Skeletal muscle tissue (tissue), 4 donors: ENCODE data around the gene RPS19. TPM values are rescaled to one million over a fixed set of nuclear protein-coding genes. Genes with fewer than 3 reads are reported as not detected.

Source experiments
- H3K27ac ChIP-seq: one replicate; pipeline ENCODE4 v1.7.0; 2013; ENCODE audit warnings: mild to moderate bottlenecking, low read depth, low read length, inconsistent platforms
- H3K27me3 ChIP-seq, 3 donors: one replicate each; pipeline ENCODE4 v1.7.0; 2013; ENCODE audit warnings: low read length in 3 of 3; ENCODE audit not compliant: control insufficient read depth in 3 of 3, insufficient read depth in 3 of 3
- H3K36me3 ChIP-seq, 3 donors: one replicate each; pipeline ENCODE4 v1.7.0; 2013; ENCODE audit warnings: low read length in 3 of 3; ENCODE audit not compliant: control insufficient read depth in 3 of 3, insufficient read depth in 3 of 3
- H3K4me1 ChIP-seq, 3 donors: one replicate each; pipeline ENCODE4 v1.7.0; 2013; ENCODE audit warnings: low read length in 3 of 3, mild to moderate bottlenecking in 3 of 3; ENCODE audit not compliant: control insufficient read depth in 3 of 3, insufficient read depth in 3 of 3
- H3K4me3 ChIP-seq, 3 donors: one replicate each; pipeline ENCODE4 v1.7.0; 2013; ENCODE audit warnings: low read length in 3 of 3
- H3K9ac ChIP-seq, 3 donors: one replicate each; pipeline ENCODE4 v1.7.0; 2013; ENCODE audit warnings: low read length in 3 of 3, mild to moderate bottlenecking in 3 of 3, moderate library complexity in 2 of 3, low read depth in 1 of 3
- H3K9me3 ChIP-seq, 3 donors: one replicate each; pipeline ENCODE4 v1.7.0; 2013; ENCODE audit warnings: low read length in 3 of 3; ENCODE audit not compliant: control insufficient read depth in 3 of 3
- total RNA-seq: library from RNA; depleted of rRNA; stranded (reverse); fragments of >200 nt; gene quantifications from one replicate; pipeline ENCODE4 v1.2.3, GENCODE V29; 2014
- donor health status: Osteomylitis.

Gene RPS19
- total RNA-seq, 1 donor from 2014 or later, result 455 TPM

DNA sequence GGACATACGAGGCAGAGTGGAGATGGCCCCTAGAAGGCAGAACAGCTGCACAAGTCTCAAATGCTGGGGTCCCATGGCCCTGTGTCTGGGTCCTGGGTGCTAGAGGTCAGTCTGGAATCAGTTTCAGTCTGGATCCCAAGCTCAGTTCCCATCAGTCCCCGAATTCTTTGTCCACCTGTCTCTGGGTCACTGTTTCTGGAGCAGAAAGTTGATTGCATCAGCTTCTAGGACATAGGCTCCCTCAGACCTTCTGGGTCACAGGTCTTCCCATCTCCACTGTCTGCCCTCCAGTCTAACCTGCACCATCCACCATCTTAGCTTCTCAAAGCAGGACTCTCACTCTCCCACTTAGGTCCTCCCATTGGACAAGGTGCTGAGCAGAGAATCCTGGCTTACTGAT, 20.8 kb upstream of the RPS19 start:
- Histone ChIP-seq H3K27ac (no peak overlapping the region), H3K4me3 (no peak overlapping the region), H3K4me1 (no peaks in the 10 kb centered on the region), H3K36me3 (no peaks in the 10 kb centered on the region), H3K9me3 (no peaks in the 10 kb centered on the region), H3K9ac (no peak overlapping the region), H3K27me3 (peaks cover 31 to 35% (median 32%) of the 10 kb centered on the region in 3 donors)

- Histone ChIP-seq H3K4me3 (no peak overlapping the region), H3K27me3 (peaks cover 15 to 21% (median 17%) of the 10 kb centered on the region in 3 donors), H3K9me3 (no peaks in the 10 kb centered on the region), H3K27ac (no peak overlapping the region), H3K4me1 (no peaks in the 10 kb centered on the region), H3K9ac (no peak overlapping the region), H3K36me3 (no peaks in the 10 kb centered on the region)
Measured at GRCh38 chr19:41843371-41843770, 16.7 kb upstream of the RPS19 start.

- peaks cover 9 to 11% (median 10%) of the 10 kb centered on the region in 3 donors for H3K27me3 ChIP-seq
- no peaks in the 10 kb centered on the region for H3K4me1 ChIP-seq
- H3K9me3 ChIP-seq, result no peaks in the 10 kb centered on the region
- no peak within 1 kb of the TSS for H3K27ac ChIP-seq
- H3K9ac ChIP-seq, result no peak within 1 kb of the TSS
- H3K4me3 ChIP-seq, result no peak within 1 kb of the TSS
- H3K36me3 ChIP-seq, result no peaks in the 10 kb centered on the region
Measured at GRCh38 chr19:41844601-41845000, 15.5 kb upstream of the RPS19 start, which contains the start of gene LYPD4. LYPD4 (minus strand) TSS chr19:41844683; CDS start chr19:41839285, 5,398 bp downstream.

- Histone ChIP-seq H3K36me3 (no peaks in the 10 kb centered on the region), H3K9me3 (no peaks in the 10 kb centered on the region), H3K9ac (no peak within 1 kb of the TSS), H3K4me3 (no peak within 1 kb of the TSS), H3K27ac (no peak within 1 kb of the TSS), H3K27me3 (peaks cover 9 to 11% (median 10%) of the 10 kb centered on the region in 3 donors), H3K4me1 (no peaks in the 10 kb centered on the region)
Measured at GRCh38 chr19:41845001-41845050, 15.2 kb upstream of the RPS19 start, which contains the start of gene DMRTC2. DMRTC2 (plus strand) TSS chr19:41845042; CDS start chr19:41847429, 2,387 bp downstream.

DNA sequence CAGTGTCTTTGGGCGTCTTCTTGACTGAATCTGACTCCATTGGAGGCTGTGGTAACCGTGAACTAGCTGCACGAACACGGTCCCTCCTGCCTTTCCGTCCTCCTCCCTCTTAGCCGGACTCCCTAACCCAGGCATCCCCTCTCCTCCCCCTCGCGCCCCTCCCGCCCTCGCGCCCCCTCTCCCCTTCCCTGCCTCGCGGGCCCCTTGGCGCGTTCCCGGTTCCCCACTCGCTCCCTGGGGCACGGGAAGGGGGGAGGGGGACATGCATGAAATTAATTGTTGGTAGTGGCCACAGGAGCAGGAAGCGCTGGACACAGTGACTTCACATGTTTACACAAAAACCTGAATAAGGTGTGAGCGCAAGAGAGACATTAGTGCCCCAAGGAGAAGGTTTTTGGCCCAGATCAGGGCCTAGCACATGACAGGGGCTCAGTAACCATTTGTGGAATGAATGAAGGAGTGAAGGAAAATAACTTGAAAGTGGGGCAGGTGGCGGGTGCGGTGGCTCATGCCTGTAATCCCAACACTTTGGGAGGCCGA, 14.9 kb upstream of the RPS19 start:
- Histone ChIP-seq H3K4me3 (no peak overlapping the region), H3K9me3 (no peaks in the 10 kb centered on the region), H3K36me3 (no peaks in the 10 kb centered on the region), H3K4me1 (no peaks in the 10 kb centered on the region), H3K9ac (no peak overlapping the region), H3K27me3 (peaks cover 7 to 10% (median 8%) of the 10 kb centered on the region in 3 donors), H3K27ac (no peak overlapping the region)

- no peaks in the 10 kb centered on the region for H3K36me3 ChIP-seq
- no peak overlapping the region for H3K27ac ChIP-seq
- peaks cover 7 to 10% (median 10%) of the 10 kb centered on the region in 3 donors for H3K27me3 ChIP-seq
- H3K9ac ChIP-seq, result no peak overlapping the region
- H3K4me3 ChIP-seq, result no peak overlapping the region
- H3K9me3 ChIP-seq, result no peaks in the 10 kb centered on the region
- H3K4me1 ChIP-seq, result no peaks in the 10 kb centered on the region
Measured at GRCh38 chr19:41847351-41848105, 12.5 kb upstream of the RPS19 start.

DNA sequence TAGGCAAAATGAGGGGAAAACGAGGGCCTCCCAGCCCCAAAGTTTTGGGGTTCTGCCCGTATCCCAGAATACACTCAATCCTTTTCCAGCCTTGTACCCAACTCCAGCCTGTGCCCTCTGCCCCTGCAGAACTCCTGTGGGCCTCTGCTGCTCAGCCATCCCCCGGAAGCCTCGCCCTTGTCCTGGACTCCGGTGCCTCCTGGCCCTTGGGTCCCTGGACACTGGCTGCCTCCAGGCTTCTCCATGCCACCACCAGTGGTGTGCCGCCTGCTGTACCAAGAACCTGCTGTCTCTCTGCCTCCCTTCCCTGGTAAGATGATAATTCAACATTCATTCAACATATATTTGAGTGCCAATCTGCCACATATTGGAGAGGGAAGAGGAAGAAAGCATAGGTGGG, 11.4 kb upstream of the RPS19 start:
- Histone ChIP-seq H3K4me1 (no peaks in the 10 kb centered on the region), H3K9ac (no peak overlapping the region), H3K36me3 (no peaks in the 10 kb centered on the region), H3K4me3 (no peak overlapping the region), H3K9me3 (no peaks in the 10 kb centered on the region), H3K27ac (no peak overlapping the region), H3K27me3 (peaks cover 7 to 13% (median 10%) of the 10 kb centered on the region in 3 donors)

GRCh38 chr19:41849067-41849466, 11.0 kb upstream of the RPS19 start:
- H3K4me3 ChIP-seq, result no peak overlapping the region
- peaks cover 7 to 13% (median 13%) of the 10 kb centered on the region in 3 donors for H3K27me3 ChIP-seq
- no peaks in the 10 kb centered on the region for H3K4me1 ChIP-seq
- no peaks in the 10 kb centered on the region for H3K9me3 ChIP-seq
- H3K27ac ChIP-seq, result no peak overlapping the region
- H3K36me3 ChIP-seq, result no peaks in the 10 kb centered on the region
- H3K9ac ChIP-seq, result no peak overlapping the region

- Histone ChIP-seq H3K27me3 (peaks cover 7 to 21% (median 17%) of the 10 kb centered on the region in 3 donors), H3K9me3 (no peaks in the 10 kb centered on the region)
Measured at GRCh38 chr19:41850381-41850780, 9.7 kb upstream of the RPS19 start.

GRCh38 chr19:41851456-41851855, 8.6 kb upstream of the RPS19 start:
- no peak overlapping the region for H3K4me3 ChIP-seq
- H3K9me3 ChIP-seq, result no peaks in the 10 kb centered on the region
- no peaks in the 10 kb centered on the region for H3K4me1 ChIP-seq
- no peak overlapping the region for H3K27ac ChIP-seq
- peaks cover 7 to 22% (median 17%) of the 10 kb centered on the region in 3 donors for H3K27me3 ChIP-seq
- H3K9ac ChIP-seq, result no peak overlapping the region
- H3K36me3 ChIP-seq, result no peaks in the 10 kb centered on the region

More at GRCh38 chr19:41850381-41850780, 9.7 kb upstream of the RPS19 start:
- H3K36me3 ChIP-seq, result no peaks in the 10 kb centered on the region
- no peaks in the 10 kb centered on the region for H3K4me1 ChIP-seq
- H3K9ac ChIP-seq, result no peak overlapping the region
- no peak overlapping the region for H3K4me3 ChIP-seq
- no peak overlapping the region for H3K27ac ChIP-seq
